HG02870 (cell line): ENCODE data around the gene AKT1S1.
"Not testable (repeated sequence)": the region's sequence is repeated elsewhere in the genome, so short reads cannot be mapped to it uniquely, and the experiment has no call there.

Source experiments
- ATAC-seq: cut with Tn5 transposase; IDR thresholded peaks from one replicate; pipeline ENCODE4 v1.9.1; 2021; ENCODE audit warnings: mild to moderate bottlenecking, moderate library complexity; ENCODE audit not compliant: unreplicated experiment

The AKT1S1 gene

GRCh38 chr19:49877020-49877878, at the start of gene AKT1S1, which contains the start of gene TBC1D17:
TSS of gene AKT1S1 (minus strand) at chr19:49877355. CDS start at chr19:49873295, 4,060 bp downstream.
TSS of gene TBC1D17 (plus strand) at chr19:49877702. CDS start at chr19:49877724, 22 bp downstream.
- ATAC-seq = peak; percentile 65

GRCh38 chr19:49926515-49926914, 49.4 kb upstream of the AKT1S1 start:
- ATAC-seq = no peak

GRCh38 chr19:49925486-49925885, 48.3 kb upstream of the AKT1S1 start:
- ATAC-seq = no peak

GRCh38 chr19:49924881-49925210, 47.7 kb upstream of the AKT1S1 start:
- ATAC-seq = not testable (repeated sequence)

- no peak for ATAC-seq
Observed at GRCh38 chr19:49924004-49924880, 47.1 kb upstream of the AKT1S1 start.

- ATAC-seq = no peak
Observed at GRCh38 chr19:49923055-49924003, 46.2 kb upstream of the AKT1S1 start.

- no peak for ATAC-seq
Observed at GRCh38 chr19:49921871-49922795, 45.0 kb upstream of the AKT1S1 start.

GRCh38 chr19:49920624-49921363, 43.6 kb upstream of the AKT1S1 start:
- ATAC-seq = peak; percentile 47

- no peak for ATAC-seq
Observed at GRCh38 chr19:49918089-49918488, 40.9 kb upstream of the AKT1S1 start.

- ATAC-seq = no peak
Observed at GRCh38 chr19:49916839-49917733, 39.9 kb upstream of the AKT1S1 start.

GRCh38 chr19:49915271-49915670, 38.1 kb upstream of the AKT1S1 start:
- no peak for ATAC-seq

- no peak for ATAC-seq
Observed at GRCh38 chr19:49913720-49914119, 36.6 kb upstream of the AKT1S1 start.

- ATAC-seq = no peak
Observed at GRCh38 chr19:49912965-49913685, 36.0 kb upstream of the AKT1S1 start.

- ATAC-seq = no peak
Observed at GRCh38 chr19:49911381-49912145, 34.4 kb upstream of the AKT1S1 start.

GRCh38 chr19:49910179-49910578, 33.0 kb upstream of the AKT1S1 start:
- ATAC-seq = no peak
